H9 (cell line): Measurements from ENCODE around the gene RIMKLA. TPM values are rescaled to one million over a fixed set of nuclear protein-coding genes. Genes with fewer than 3 reads are reported as not detected.

Experiments used
- DNase-seq: peaks from one replicate; pipeline ENCODE4 v3.0.0-alpha.2; 2017
- H2AFZ ChIP-seq: one replicate; pipeline ENCODE4 v1.6.1; 2013; ENCODE audit warnings: mild to moderate bottlenecking, low read length, control low read depth, moderate library complexity
- H2AK5ac ChIP-seq: 2 replicates; pipeline ENCODE4 v1.6.1; 2013; ENCODE audit warnings: low read length, control low read depth, mixed read lengths; ENCODE audit not compliant: insufficient read length
- H2BK120ac ChIP-seq: one replicate; pipeline ENCODE4 v1.6.1; 2013; ENCODE audit warnings: low read depth, mild to moderate bottlenecking, low read length, control low read depth, inconsistent platforms; ENCODE audit not compliant: poor library complexity, severe bottlenecking
- H2BK12ac ChIP-seq: 2 replicates; pipeline ENCODE4 v1.6.1; 2013; ENCODE audit warnings: low read length, control low read depth, mixed read lengths, low read depth; ENCODE audit not compliant: insufficient read length
- H2BK15ac ChIP-seq: 2 replicates; pipeline ENCODE4 v1.6.1; 2013; ENCODE audit warnings: low read depth, low read length, control low read depth
- H2BK20ac ChIP-seq: one replicate; pipeline ENCODE4 v1.6.1; 2013; ENCODE audit warnings: low read depth, mild to moderate bottlenecking, low read length, control low read depth, inconsistent platforms; ENCODE audit not compliant: poor library complexity, severe bottlenecking
- H2BK5ac ChIP-seq: 2 replicates; pipeline ENCODE4 v1.6.1; 2013; ENCODE audit warnings: low read length, control low read depth, mixed read lengths; ENCODE audit not compliant: insufficient read length
- H3K14ac ChIP-seq: 2 replicates; pipeline ENCODE4 v1.6.1; 2013; ENCODE audit warnings: low read length, control low read depth; ENCODE audit not compliant: insufficient read depth
- H3K18ac ChIP-seq: 2 replicates; pipeline ENCODE4 v1.6.1; 2013; ENCODE audit warnings: low read depth, mild to moderate bottlenecking, mixed read lengths, low read length, control low read depth; ENCODE audit not compliant: insufficient read length
- H3K23ac ChIP-seq: 2 replicates; pipeline ENCODE4 v1.6.1; 2013; ENCODE audit warnings: low read length, control low read depth, mixed read lengths, low read depth; ENCODE audit not compliant: insufficient read length
- H3K23me2 ChIP-seq: 2 replicates; pipeline ENCODE4 v1.6.1; 2013; ENCODE audit warnings: low read depth, mild to moderate bottlenecking, mixed read lengths, low read length, control low read depth; ENCODE audit not compliant: insufficient read length, poor library complexity, severe bottlenecking
- H3K27ac ChIP-seq: 2 replicates; pipeline ENCODE4 v1.5.1; 2013; ENCODE audit warnings: low read length, control low read depth, mixed read lengths, low read depth; ENCODE audit not compliant: insufficient read length
- H3K27me3 ChIP-seq: 2 replicates; pipeline ENCODE4 v1.6.1; 2013; ENCODE audit warnings: low read length, control low read depth, inconsistent platforms; ENCODE audit not compliant: insufficient read depth
- H3K4ac ChIP-seq: 2 replicates; pipeline ENCODE4 v1.6.1; 2013; ENCODE audit warnings: low read depth, mild to moderate bottlenecking, control low read depth, inconsistent platforms, low read length, moderate library complexity
- H3K4me1 ChIP-seq: 2 replicates; pipeline ENCODE4 v1.6.1; 2013; ENCODE audit warnings: low read length, control low read depth, inconsistent platforms; ENCODE audit not compliant: insufficient read depth
- H3K4me2 ChIP-seq: 2 replicates; pipeline ENCODE4 v1.6.1; 2013; ENCODE audit warnings: low read length, control low read depth, mixed read lengths; ENCODE audit not compliant: insufficient read length, insufficient read depth
- H3K56ac ChIP-seq: 2 replicates; pipeline ENCODE4 v1.6.1; 2013; ENCODE audit warnings: low read depth, mild to moderate bottlenecking, mixed read lengths, low read length, control low read depth; ENCODE audit not compliant: insufficient read length
- H3K79me1 ChIP-seq: 2 replicates; pipeline ENCODE4 v1.6.1; 2013; ENCODE audit warnings: low read depth, mild to moderate bottlenecking, moderate library complexity, low read length, control low read depth, inconsistent platforms; ENCODE audit not compliant: insufficient read depth, poor library complexity, severe bottlenecking
- H3K79me2 ChIP-seq: 2 replicates; pipeline ENCODE4 v1.6.1; 2013; ENCODE audit warnings: low read length, control low read depth, inconsistent platforms; ENCODE audit not compliant: insufficient read depth
- H3K9ac ChIP-seq: 2 replicates; pipeline ENCODE4 v1.6.1; 2013; ENCODE audit warnings: low read length, control low read depth, mixed read lengths; ENCODE audit not compliant: insufficient read length; ENCODE audit errors: extremely low read depth
- H3K9me3 ChIP-seq: one replicate; pipeline ENCODE4 v1.6.1; 2013; ENCODE audit warnings: low read depth, low read length, inconsistent platforms; ENCODE audit not compliant: control insufficient read depth
- H3T11ph ChIP-seq: one replicate; pipeline ENCODE4 v1.6.1; 2013; ENCODE audit warnings: mild to moderate bottlenecking, low read length, control low read depth, inconsistent platforms
- H4K20me1 ChIP-seq: one replicate; pipeline ENCODE4 v1.6.1; 2013; ENCODE audit not compliant: control insufficient read depth, insufficient read length, insufficient read depth
- H4K5ac ChIP-seq: 2 replicates; pipeline ENCODE4 v1.6.1; 2013; ENCODE audit warnings: low read depth, mild to moderate bottlenecking, mixed read lengths, low read length, control low read depth; ENCODE audit not compliant: insufficient read length
- H4K8ac ChIP-seq: replicated peaks from 2 replicates; pipeline ENCODE4 v1.6.1; 2013; ENCODE audit warnings: low read length, control low read depth, mixed read lengths, low read depth; ENCODE audit not compliant: insufficient read length
- H4K91ac ChIP-seq: 2 replicates; pipeline ENCODE4 v1.6.1; 2013; ENCODE audit warnings: low read depth, mild to moderate bottlenecking, moderate library complexity, mixed read lengths, low read length, control low read depth; ENCODE audit not compliant: insufficient read length
- H3K27ac Mint-ChIP-seq, 3 experiments: 2 replicates in 2 of 3; 3 replicates in 1 of 3; pipeline ENCODE4 v1.8.0; 2020 to 2021; ENCODE audit warnings: mixed read lengths in 3 of 3, mild to moderate bottlenecking in 1 of 3, moderate library complexity in 1 of 3
- H3K27me3 Mint-ChIP-seq: 2 replicates; pipeline ENCODE4 v1.8.0; 2021; ENCODE audit warnings: low read depth, mild to moderate bottlenecking, moderate library complexity, mixed read lengths
- H3K36me3 Mint-ChIP-seq, 3 experiments: 2 replicates in 2 of 3; 3 replicates in 1 of 3; pipeline ENCODE4 v1.8.0; 2020 to 2021; ENCODE audit warnings: low read depth in 3 of 3, mixed read lengths in 3 of 3; ENCODE audit not compliant: insufficient read depth in 1 of 3
- H3K4me1 Mint-ChIP-seq, 2 experiments: 2 replicates each; pipeline ENCODE4 v1.8.0; 2020; ENCODE audit warnings: mixed read lengths in 2 of 2
- H3K4me3 Mint-ChIP-seq, 2 experiments: 2 replicates in 1 of 2; 3 replicates in 1 of 2; pipeline ENCODE4 v1.8.0; 2020 to 2021; ENCODE audit warnings: mild to moderate bottlenecking in 2 of 2, mixed read lengths in 2 of 2, moderate library complexity in 1 of 2
- H3K9me3 Mint-ChIP-seq, 2 experiments: 2 replicates in 1 of 2; 3 replicates in 1 of 2; pipeline ENCODE4 v1.8.0; 2020; ENCODE audit warnings: mild to moderate bottlenecking in 2 of 2, mixed read lengths in 2 of 2, moderate library complexity in 1 of 2
- CTCF ChIP-seq: fragments of 200-600 bp; sonication (generic); conservative IDR thresholded peaks from 3 replicates; pipeline ENCODE4 v1.8.0; 2021; ENCODE audit warnings: antibody characterized with exemption, mild to moderate bottlenecking
- WGBS: extraction: QIAGEN DNeasy Blood & Tissue Kit; methylation state at CpG from one replicate; pipeline ENCODE4 v1.1.7; 2013; ENCODE audit warnings: missing lambda C conversion rate, low lambda C conversion rate, mixed read lengths; ENCODE audit not compliant: insufficient read length; ENCODE audit errors: extremely low coverage; 5-methylcytosine and 5-hydroxymethylcytosine counted together
- total RNA-seq: library from RNA; stranded (reverse); gene quantifications from 2 replicates; pipeline ENCODE4 v1.2.1, GENCODE V29; 2021

Gene RIMKLA
- total RNA-seq, 1 experiment from 2014 or later = 4.7 TPM

GRCh38 chr1:42431514-42431913, 50.9 kb downstream of the RIMKLA start:
- no peak overlapping the region for H3K27ac Mint-ChIP-seq
- no peak overlapping the region for H3K4ac ChIP-seq
- H3K4me3 Mint-ChIP-seq = no peak overlapping the region
- no peak overlapping the region for H2BK120ac ChIP-seq
- peaks cover 2% of the 10 kb centered on the region; the same call in 1 of the 2 replicates for H3K4me1 ChIP-seq
- H3K79me1 ChIP-seq = no peaks in the 10 kb centered on the region
- no peak overlapping the region for H3K4me2 ChIP-seq
- no peaks in the 10 kb centered on the region for H3K27me3 ChIP-seq
- no peak overlapping the region for H2BK12ac ChIP-seq
- no peak overlapping the region for H2BK5ac ChIP-seq
- H3K27ac ChIP-seq = no peak overlapping the region
- no peak overlapping the region for H3K56ac ChIP-seq
- H3K18ac ChIP-seq = no peak overlapping the region
- WGBS = no CpG with 5 or more reads among the region's 3 CpGs
- H2BK20ac ChIP-seq = no peak overlapping the region
- H2AK5ac ChIP-seq = no peak overlapping the region
- no peak overlapping the region for H3K14ac ChIP-seq
- no peak for DNase-seq
- no peaks in the 10 kb centered on the region; a peak in 1 of 5 replicates for H3K9me3 Mint-ChIP-seq
- H3T11ph ChIP-seq = no peak overlapping the region
- no peaks in the 10 kb centered on the region for H3K36me3 Mint-ChIP-seq
- H3K23ac ChIP-seq = no peak overlapping the region
- no peak for TF ChIP-seq CTCF
- H3K79me2 ChIP-seq = no peaks in the 10 kb centered on the region
- no peaks in the 10 kb centered on the region for H3K23me2 ChIP-seq
- H3K4me1 Mint-ChIP-seq = peaks cover 13% of the 10 kb centered on the region in 2 experiments
- no peaks in the 10 kb centered on the region for H3K9me3 ChIP-seq
- H2BK15ac ChIP-seq = no peak overlapping the region
- no peak overlapping the region for H2AFZ ChIP-seq
- H4K8ac ChIP-seq = no peak overlapping the region
- no peaks in the 10 kb centered on the region for H4K20me1 ChIP-seq
- H3K9ac ChIP-seq = no peak overlapping the region
- no peak overlapping the region for H4K91ac ChIP-seq
- H4K5ac ChIP-seq = no peak overlapping the region
- H3K27me3 Mint-ChIP-seq = no peaks in the 10 kb centered on the region; the same call in 1 of the 2 replicates
